GM12892 (cell line): ENCODE data around the gene MRPL34.

Source experiments
- POLR2A ChIP-seq: IDR thresholded peaks from 2 replicates; pipeline ENCODE4 v1.6.1; 2011; ENCODE audit warnings: low read depth, low read length, control low read depth
- TAF1 ChIP-seq: IDR thresholded peaks from 2 replicates; pipeline ENCODE4 v1.6.1; 2011; ENCODE audit warnings: low read depth, mild to moderate bottlenecking, control low read depth, low read length, borderline replicate concordance

DNA sequence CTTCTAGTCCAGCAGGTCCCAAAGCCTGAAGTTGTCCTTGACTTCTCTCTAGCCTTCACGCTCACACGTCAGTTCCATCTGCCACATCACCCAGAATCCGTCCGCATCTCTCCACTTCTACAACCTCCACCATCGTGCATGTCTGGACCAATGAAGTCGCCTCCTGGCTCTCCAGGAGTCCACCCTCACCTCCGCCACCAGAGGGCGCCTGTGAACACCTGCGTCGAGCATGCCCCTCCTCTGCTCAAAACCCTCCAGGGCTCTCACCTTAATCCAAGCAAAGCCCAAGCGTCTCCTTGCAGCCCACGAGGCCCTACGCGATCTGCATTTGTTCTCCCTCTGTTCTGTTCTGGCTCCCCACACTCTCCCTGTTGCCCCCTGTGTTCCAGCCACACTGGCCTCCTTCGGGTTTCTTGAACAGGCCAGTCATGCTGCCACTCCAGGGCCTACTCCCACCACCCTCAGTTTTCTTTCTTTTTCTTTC, 44.8 kb upstream of the MRPL34 start:
- no peak for TF ChIP-seq POLR2A
- TF ChIP-seq TAF1: no peak
